ENCODE measurements around the gene NDUFS6.

NDUFS6 gene

GRCh38 chr5:1799602-1800471, 1.4 kb upstream of the NDUFS6 start, which contains the start of gene MRPL36:
Gene MRPL36 (minus strand): TSS chr5:1799837. CDS start chr5:1798935, 902 bp downstream.
- Histone ChIP-seq H3K4me3 (ENCODE audit: extremely low read depth, insufficient read depth, low read length, poor library complexity, severe bottlenecking) (peak within 1 kb of the TSS; percentile 65), H3K36me3 (ENCODE audit: control insufficient read depth, insufficient read depth, low read length) (peaks cover 55% of the 10 kb centered on the region), H3K27ac (ENCODE audit: low read depth, low read length, severe bottlenecking) (peak within 1 kb of the TSS; percentile 87), H3K4me1 (ENCODE audit: control insufficient read depth, insufficient read depth, low read length, poor library complexity, severe bottlenecking) (peaks cover 7% of the 10 kb centered on the region), H3K9me3 (ENCODE audit: control insufficient read depth, low read length) (no peaks in the 10 kb centered on the region)
- 1% methylated on average over 26 to 45 of the region's 68 CpGs for WGBS, 2 experiments (ENCODE audit: insufficient coverage in 2 of 2)

GRCh38 chr5:1800472-1801221, 560 bp upstream of the NDUFS6 start:
- peak overlapping the region; percentile 65 for H3K4me3 ChIP-seq (ENCODE audit: extremely low read depth, insufficient read depth, low read length, poor library complexity, severe bottlenecking)
- peaks cover 6% of the 10 kb centered on the region for H3K4me1 ChIP-seq (ENCODE audit: control insufficient read depth, insufficient read depth, low read length, poor library complexity, severe bottlenecking)
- H3K9me3 ChIP-seq (ENCODE audit: control insufficient read depth, low read length): no peaks in the 10 kb centered on the region
- peak overlapping the region; percentile 87 for H3K27ac ChIP-seq (ENCODE audit: low read depth, low read length, severe bottlenecking)
- peaks cover 63% of the 10 kb centered on the region for H3K36me3 ChIP-seq (ENCODE audit: control insufficient read depth, insufficient read depth, low read length)
- 0 to 2% methylated on average over 20 to 24 of the region's 28 CpGs for WGBS, 2 experiments (ENCODE audit: insufficient coverage in 2 of 2)

- Histone ChIP-seq H3K4me3 (ENCODE audit: extremely low read depth, insufficient read depth, low read length, poor library complexity, severe bottlenecking) (peak overlapping the region; percentile 65), H3K36me3 (ENCODE audit: control insufficient read depth, insufficient read depth, low read length) (peaks cover 64% of the 10 kb centered on the region), H3K4me1 (ENCODE audit: control insufficient read depth, insufficient read depth, low read length, poor library complexity, severe bottlenecking) (peaks cover 6% of the 10 kb centered on the region), H3K27ac (ENCODE audit: low read depth, low read length, severe bottlenecking) (no peak overlapping the region), H3K9me3 (ENCODE audit: control insufficient read depth, low read length) (no peaks in the 10 kb centered on the region)
- 8% methylated on average over 4 to 5 of the region's 7 CpGs for WGBS, 2 experiments (ENCODE audit: insufficient coverage in 2 of 2)
Measured at GRCh38 chr5:1801967-1802295, 724 bp downstream of the NDUFS6 start.

- Histone ChIP-seq H3K27ac (ENCODE audit: low read depth, low read length, severe bottlenecking) (no peak overlapping the region), H3K9me3 (ENCODE audit: control insufficient read depth, low read length) (no peaks in the 10 kb centered on the region), H3K36me3 (ENCODE audit: control insufficient read depth, insufficient read depth, low read length) (peaks cover 63% of the 10 kb centered on the region), H3K4me1 (ENCODE audit: control insufficient read depth, insufficient read depth, low read length, poor library complexity, severe bottlenecking) (peaks cover 6% of the 10 kb centered on the region), H3K4me3 (ENCODE audit: extremely low read depth, insufficient read depth, low read length, poor library complexity, severe bottlenecking) (no peak overlapping the region)
- 100% methylated on average over 1 of the region's 1 CpG for WGBS, 2 experiments (ENCODE audit: insufficient coverage in 2 of 2)
Measured at GRCh38 chr5:1803192-1803591, 2.0 kb downstream of the NDUFS6 start.

GRCh38 chr5:1804001-1804690, 2.9 kb downstream of the NDUFS6 start:
- H3K9me3 ChIP-seq (ENCODE audit: control insufficient read depth, low read length): no peaks in the 10 kb centered on the region
- 96 to 100% methylated on average over 11 to 12 of the region's 15 CpGs for WGBS, 2 experiments (ENCODE audit: insufficient coverage in 2 of 2)
- H3K36me3 ChIP-seq (ENCODE audit: control insufficient read depth, insufficient read depth, low read length): peaks cover 63% of the 10 kb centered on the region
- no peak overlapping the region for H3K27ac ChIP-seq (ENCODE audit: low read depth, low read length, severe bottlenecking)
- peaks cover 6% of the 10 kb centered on the region for H3K4me1 ChIP-seq (ENCODE audit: control insufficient read depth, insufficient read depth, low read length, poor library complexity, severe bottlenecking)
- no peak overlapping the region for H3K4me3 ChIP-seq (ENCODE audit: extremely low read depth, insufficient read depth, low read length, poor library complexity, severe bottlenecking)

- Histone ChIP-seq H3K4me3 (ENCODE audit: extremely low read depth, insufficient read depth, low read length, poor library complexity, severe bottlenecking) (no peak overlapping the region), H3K9me3 (ENCODE audit: control insufficient read depth, low read length) (no peaks in the 10 kb centered on the region), H3K27ac (ENCODE audit: low read depth, low read length, severe bottlenecking) (no peak overlapping the region), H3K36me3 (ENCODE audit: control insufficient read depth, insufficient read depth, low read length) (peaks cover 75% of the 10 kb centered on the region), H3K4me1 (ENCODE audit: control insufficient read depth, insufficient read depth, low read length, poor library complexity, severe bottlenecking) (peaks cover 6% of the 10 kb centered on the region)
- 97 to 100% methylated on average over 4 of the region's 4 CpGs for WGBS, 2 experiments (ENCODE audit: insufficient coverage in 2 of 2)
Measured at GRCh38 chr5:1805326-1805725, 4.1 kb downstream of the NDUFS6 start.

- Histone ChIP-seq H3K36me3 (ENCODE audit: control insufficient read depth, insufficient read depth, low read length) (peaks cover 79% of the 10 kb centered on the region), H3K9me3 (ENCODE audit: control insufficient read depth, low read length) (no peaks in the 10 kb centered on the region), H3K4me3 (ENCODE audit: extremely low read depth, insufficient read depth, low read length, poor library complexity, severe bottlenecking) (no peak overlapping the region), H3K4me1 (ENCODE audit: control insufficient read depth, insufficient read depth, low read length, poor library complexity, severe bottlenecking) (peaks cover 6% of the 10 kb centered on the region), H3K27ac (ENCODE audit: low read depth, low read length, severe bottlenecking) (no peak overlapping the region)
- 96 to 98% methylated on average over 6 to 10 of the region's 10 CpGs for WGBS, 2 experiments (ENCODE audit: insufficient coverage in 2 of 2)
Measured at GRCh38 chr5:1805736-1806135, 4.5 kb downstream of the NDUFS6 start.

GRCh38 chr5:1806199-1806598, 5.0 kb downstream of the NDUFS6 start:
- Histone ChIP-seq H3K9me3 (ENCODE audit: control insufficient read depth, low read length) (no peaks in the 10 kb centered on the region), H3K36me3 (ENCODE audit: control insufficient read depth, insufficient read depth, low read length) (peaks cover 83% of the 10 kb centered on the region), H3K27ac (ENCODE audit: low read depth, low read length, severe bottlenecking) (no peak overlapping the region), H3K4me1 (ENCODE audit: control insufficient read depth, insufficient read depth, low read length, poor library complexity, severe bottlenecking) (peaks cover 6% of the 10 kb centered on the region), H3K4me3 (ENCODE audit: extremely low read depth, insufficient read depth, low read length, poor library complexity, severe bottlenecking) (no peak overlapping the region)
- 93 to 95% methylated on average over 12 to 14 of the region's 15 CpGs for WGBS, 2 experiments (ENCODE audit: insufficient coverage in 2 of 2)

GRCh38 chr5:1806974-1807373, 5.8 kb downstream of the NDUFS6 start:
- no peak overlapping the region for H3K4me3 ChIP-seq (ENCODE audit: extremely low read depth, insufficient read depth, low read length, poor library complexity, severe bottlenecking)
- no peaks in the 10 kb centered on the region for H3K9me3 ChIP-seq (ENCODE audit: control insufficient read depth, low read length)
- peaks cover 90% of the 10 kb centered on the region for H3K36me3 ChIP-seq (ENCODE audit: control insufficient read depth, insufficient read depth, low read length)
- H3K4me1 ChIP-seq (ENCODE audit: control insufficient read depth, insufficient read depth, low read length, poor library complexity, severe bottlenecking): peaks cover 5% of the 10 kb centered on the region
- no peak overlapping the region for H3K27ac ChIP-seq (ENCODE audit: low read depth, low read length, severe bottlenecking)
- 83 to 87% methylated on average over 14 to 16 of the region's 16 CpGs for WGBS, 2 experiments (ENCODE audit: insufficient coverage in 2 of 2)

GRCh38 chr5:1807451-1808185, 6.4 kb downstream of the NDUFS6 start:
- Histone ChIP-seq H3K4me3 (ENCODE audit: extremely low read depth, insufficient read depth, low read length, poor library complexity, severe bottlenecking) (no peak overlapping the region), H3K27ac (ENCODE audit: low read depth, low read length, severe bottlenecking) (no peak overlapping the region), H3K9me3 (ENCODE audit: control insufficient read depth, low read length) (no peaks in the 10 kb centered on the region), H3K36me3 (ENCODE audit: control insufficient read depth, insufficient read depth, low read length) (peaks cover 93% of the 10 kb centered on the region), H3K4me1 (ENCODE audit: control insufficient read depth, insufficient read depth, low read length, poor library complexity, severe bottlenecking) (no peaks in the 10 kb centered on the region)
- WGBS, 2 experiments (ENCODE audit: insufficient coverage in 2 of 2): 95 to 97% methylated on average over 19 of the region's 20 CpGs
